Measurements from ENCODE around the gene CABP4.
"Not testable (repeated sequence)": the region's sequence is repeated elsewhere in the genome, so short reads cannot be mapped to it uniquely, and the experiment has no call there.

CABP4 gene

DNA sequence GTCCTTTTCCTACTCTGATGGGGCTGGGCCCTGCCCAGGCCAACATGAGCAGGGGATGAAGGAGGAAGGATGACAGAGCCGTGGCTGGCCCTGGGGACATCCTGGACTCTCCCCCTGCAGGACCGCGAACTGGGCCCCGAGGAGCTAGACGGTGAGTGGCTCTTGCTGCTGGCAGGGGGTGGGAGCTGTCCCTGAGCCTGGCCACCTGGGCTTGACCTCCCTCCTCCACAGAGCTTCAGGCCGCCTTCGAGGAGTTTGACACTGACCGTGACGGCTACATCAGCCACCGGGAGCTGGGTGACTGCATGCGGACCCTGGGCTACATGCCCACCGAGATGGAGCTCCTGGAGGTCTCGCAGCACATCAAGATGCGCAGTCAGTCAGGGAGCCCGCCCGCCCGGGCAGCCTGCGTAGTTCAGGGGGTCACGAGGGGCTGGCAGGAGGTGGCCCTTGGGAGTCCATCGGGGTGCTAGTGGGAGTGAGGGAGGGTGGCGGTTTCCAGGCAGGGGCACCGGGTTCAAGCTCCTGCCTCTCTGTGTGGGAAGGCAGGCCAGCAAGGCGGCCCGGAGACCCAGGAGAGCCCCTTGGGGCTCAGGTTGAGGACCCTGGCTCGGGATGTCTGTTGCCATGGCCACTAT lies 1.0 kb downstream of the CABP4 start:
- DNase-seq = no peak

DNA sequence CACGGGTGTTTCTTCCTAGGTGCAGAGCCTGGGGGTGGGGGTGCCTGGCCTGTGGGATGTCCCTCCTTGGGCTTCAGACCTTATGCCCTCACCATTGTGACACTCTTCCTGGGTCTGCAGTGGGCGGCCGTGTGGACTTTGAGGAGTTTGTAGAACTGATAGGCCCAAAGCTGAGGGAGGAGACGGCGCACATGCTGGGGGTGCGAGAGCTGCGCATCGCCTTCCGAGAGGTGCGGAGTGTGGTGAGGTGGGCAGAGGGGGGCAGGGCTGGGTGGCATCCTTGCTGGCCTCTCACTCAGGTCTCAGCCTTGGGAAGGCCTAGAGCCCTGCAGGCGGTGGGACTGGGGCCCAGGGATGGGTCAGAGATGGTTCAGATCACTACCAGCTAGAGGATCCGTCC lies 2.3 kb downstream of the CABP4 start:
- no peak for DNase-seq

DNA sequence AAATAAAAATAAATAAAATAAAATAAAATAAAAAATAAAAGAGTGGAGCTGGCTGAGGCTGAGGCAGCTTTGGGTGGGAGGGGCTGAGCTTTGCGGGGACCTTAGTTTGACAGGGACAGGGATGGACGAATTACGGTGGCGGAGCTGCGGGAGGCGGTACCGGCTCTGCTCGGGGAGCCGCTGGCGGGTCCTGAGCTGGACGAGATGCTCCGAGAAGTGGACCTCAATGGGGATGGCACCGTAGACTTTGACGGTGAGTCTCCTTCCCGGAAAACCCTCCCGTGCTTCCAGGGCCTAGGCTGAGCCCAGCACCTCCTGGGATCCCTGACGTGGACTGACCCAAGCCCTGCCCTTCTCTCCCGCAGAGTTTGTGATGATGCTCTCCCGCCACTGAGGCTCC lies 3.1 kb downstream of the CABP4 start:
- no peak for DNase-seq

GRCh38 chr11:67463186-67463585 lies 8.0 kb downstream of the CABP4 start:
- no peak for DNase-seq

DNA sequence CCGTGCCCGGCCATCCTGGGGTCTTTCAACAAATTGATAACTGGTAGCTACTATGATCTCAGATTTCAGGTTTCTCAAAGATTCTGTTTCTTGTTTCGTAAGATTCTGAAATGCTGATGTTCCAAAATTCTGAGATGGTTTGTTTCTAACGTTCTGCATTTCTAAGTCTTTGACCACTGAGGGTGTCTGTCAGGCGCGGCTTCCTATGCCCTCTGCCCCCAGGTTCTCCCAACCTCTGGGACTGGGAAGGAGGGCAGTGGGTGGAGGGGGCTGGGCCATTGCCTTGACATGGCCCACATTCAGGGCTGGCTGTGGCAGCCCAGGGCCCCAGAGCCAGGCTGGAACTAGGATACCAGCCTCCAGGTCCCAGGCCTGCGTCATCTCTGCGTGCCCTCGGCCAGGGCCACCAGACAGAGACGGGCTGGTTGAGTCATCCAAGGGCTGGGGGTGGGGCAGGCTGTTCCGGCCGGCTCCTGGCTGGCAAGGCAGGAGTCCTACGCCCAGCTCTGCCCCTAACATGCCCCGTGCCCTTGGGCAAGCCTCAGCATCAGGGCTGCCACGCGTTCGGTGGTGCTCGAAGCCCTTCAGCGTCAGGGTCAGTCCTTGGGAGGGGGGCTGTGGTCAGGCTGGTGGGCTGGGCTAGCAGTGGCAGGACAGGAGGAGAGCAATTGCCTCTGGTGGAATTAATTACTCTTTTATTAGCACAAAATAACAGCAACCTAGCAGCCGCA lies 8.7 kb downstream of the CABP4 start:
- DNase-seq = no peak

DNA sequence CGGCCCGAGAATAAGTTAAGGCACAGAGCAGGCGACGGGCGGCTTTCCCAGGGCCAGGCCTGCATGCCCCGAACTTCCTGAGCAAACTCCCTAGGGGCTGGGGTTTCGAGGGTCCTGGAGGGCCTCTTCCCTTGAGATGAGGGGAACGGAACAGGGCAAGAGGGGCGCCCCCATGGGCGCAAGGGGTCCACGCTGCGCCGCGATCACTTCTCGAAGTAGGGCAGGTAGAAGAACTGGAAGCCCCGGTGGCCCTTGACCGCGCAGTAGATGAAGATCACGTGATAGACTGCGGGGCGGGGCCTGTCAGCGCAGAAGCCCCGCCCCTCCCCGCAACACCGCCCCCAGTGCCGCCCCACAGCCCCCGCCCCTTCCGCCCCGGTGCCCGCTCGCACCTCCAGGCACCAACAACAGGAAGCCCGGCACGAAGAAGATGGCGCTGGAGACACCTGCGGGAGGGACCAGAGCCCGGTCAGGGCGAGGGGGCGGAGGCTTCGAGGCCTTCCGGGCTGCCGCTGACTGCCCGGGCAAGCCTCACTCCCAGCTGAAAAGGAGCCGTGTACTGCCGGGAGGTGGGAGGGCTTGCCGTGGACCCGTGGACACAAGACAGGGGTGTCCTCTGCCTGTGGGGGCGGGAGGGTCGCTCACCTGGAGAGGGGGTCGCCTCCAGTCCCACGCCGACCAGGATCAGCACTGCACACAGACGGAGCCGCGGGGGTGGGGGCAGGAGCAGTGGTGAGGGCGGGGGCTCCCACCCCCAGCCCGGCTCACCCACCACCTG lies 9.4 kb downstream of the CABP4 start:
- peak; percentile 74 for DNase-seq

- no peak for DNase-seq
These were observed 10.0 kb downstream of the CABP4 start for GRCh38 chr11:67465189-67465510.

DNA sequence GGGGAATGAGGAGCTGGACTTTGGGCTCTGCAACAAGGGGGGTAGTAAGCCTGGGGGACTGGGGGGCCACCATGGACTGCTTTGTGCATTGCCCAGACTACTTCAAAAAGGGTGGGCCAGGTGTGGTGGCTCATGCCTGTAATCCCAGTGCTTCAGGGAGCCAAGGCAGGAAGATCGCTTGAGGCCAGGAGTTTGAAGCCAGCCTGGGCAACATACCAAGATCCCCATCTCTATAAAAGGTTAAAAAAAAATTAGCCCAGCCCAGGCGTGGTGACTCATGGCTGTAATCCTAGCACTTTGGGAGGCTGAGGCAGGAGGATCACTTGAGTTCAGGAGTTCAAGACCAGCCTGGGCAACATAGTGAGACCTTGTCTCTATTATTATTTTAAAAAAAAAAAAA lies 10.4 kb downstream of the CABP4 start:
- DNase-seq = not testable (repeated sequence)

DNA sequence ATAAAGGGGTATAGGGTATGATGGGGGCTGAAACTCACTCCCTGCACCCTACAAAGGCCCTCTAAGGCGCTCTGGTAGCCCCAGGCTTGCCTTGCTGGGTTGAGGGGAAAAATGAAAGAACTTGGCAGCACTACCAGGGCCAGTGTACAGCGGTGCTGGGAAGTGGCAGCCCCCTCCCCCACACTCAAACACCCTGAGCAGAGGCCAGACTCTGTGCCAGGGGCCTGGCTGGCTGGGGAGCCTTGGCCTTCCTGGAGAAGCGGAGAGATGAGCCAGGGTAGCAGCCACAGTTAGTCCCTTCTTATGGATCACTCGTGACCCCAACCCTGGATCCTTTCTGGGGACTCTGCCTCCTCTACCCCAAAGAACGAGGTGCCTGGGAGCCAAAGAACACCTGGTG lies 11.2 kb downstream of the CABP4 start:
- no peak for DNase-seq

- DNase-seq = no peak
These were observed 12.0 kb downstream of the CABP4 start for GRCh38 chr11:67466962-67467771.

- DNase-seq = no peak
These were observed 12.9 kb downstream of the CABP4 start for GRCh38 chr11:67468056-67468455.

- no peak for DNase-seq
These were observed 13.3 kb downstream of the CABP4 start for GRCh38 chr11:67468456-67468758.

DNA sequence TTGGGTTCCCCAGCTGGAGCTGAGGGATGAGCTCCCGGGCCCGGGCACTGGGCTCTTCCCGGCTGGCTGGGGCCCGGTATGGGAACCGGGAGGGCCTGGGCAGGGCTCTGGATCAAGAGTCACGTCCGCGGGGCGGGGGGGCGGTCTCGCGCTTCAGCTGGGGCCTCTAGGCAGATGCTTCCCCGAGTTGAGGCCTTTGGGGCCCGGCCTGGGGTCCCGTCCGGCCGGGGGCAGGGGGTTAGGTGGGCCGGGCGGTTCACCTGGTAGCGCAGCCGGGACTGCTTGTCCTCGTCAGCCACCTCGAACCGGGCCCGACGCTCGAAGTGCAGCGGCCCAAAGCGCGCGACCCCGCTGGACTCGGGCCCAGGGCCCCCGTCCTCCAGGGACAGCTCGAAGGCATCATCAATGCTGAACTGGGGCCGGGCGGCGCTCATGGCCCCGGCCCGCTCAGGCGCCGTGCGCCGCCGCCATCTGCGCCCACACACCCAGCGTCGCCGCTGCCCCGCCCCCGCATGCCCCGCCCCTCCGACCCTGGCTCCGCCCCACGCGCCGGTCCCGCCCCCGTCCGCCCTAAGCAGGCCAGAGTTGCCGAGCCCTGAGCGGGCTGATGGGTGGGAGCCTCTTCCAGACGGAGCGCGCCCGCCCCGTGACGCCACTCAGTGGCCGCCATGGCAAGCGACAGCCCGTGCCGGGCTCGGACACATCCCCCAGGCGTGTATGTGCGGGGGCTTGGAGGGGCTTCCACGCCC lies 13.8 kb downstream of the CABP4 start, which contains the start of gene TMEM134:
Gene TMEM134 (minus strand): TSS at position 493 of the 749 bp plus-strand sequence. CDS start 59 bp downstream, at position 434.
- DNase-seq = peak; percentile 94

DNA sequence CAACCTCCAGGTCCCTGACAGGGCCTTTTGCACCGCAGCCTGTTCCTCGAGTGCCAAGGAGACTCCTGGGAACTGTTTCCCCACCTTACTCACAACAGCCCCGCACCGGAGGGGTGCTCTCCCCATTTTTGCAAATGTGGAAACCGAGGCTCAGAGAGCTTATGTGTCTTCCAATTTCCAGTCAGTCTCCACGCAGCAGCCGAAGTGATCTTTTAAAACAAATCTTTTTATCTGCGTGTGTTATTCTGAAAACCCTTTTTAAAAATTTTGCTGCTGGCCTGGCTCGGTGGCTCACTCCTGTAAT lies 14.3 kb downstream of the CABP4 start:
- DNase-seq = no peak

DNA sequence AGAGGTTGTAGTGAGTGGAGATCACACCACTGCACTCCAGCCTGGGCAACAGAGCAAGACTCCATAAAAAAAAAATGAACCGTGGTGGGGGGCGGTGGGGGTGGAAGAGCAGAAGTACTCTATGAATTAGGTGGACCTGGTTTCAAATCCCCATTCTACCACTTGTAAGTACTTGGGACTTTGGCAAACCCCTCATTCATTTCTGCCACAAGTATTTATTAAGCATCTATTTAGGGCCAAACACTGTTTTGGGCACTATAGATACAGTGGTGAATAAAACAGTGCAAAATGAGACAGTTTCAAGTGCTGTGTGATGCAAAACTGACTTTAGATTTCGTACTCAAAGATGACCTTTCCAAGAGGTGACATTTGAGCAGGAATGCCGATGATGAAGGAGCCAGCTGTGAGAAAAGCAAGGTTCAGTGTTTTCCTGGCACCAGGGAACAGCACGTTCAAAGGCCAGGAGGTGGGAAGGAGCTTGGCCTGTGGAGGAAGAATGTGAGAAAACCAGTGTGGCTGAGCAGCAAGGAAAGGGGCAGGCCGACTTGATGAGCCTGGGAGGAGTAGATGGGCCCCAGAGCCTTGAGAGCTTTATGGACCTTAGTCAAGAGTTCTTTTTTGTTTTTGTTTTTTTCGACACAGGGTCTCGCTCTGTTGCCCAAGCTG lies 15.3 kb downstream of the CABP4 start:
- DNase-seq = no peak

- no peak for DNase-seq
These were observed 17.7 kb downstream of the CABP4 start for GRCh38 chr11:67472882-67473281.

- not testable (repeated sequence) for DNase-seq
These were observed 21.5 kb downstream of the CABP4 start for GRCh38 chr11:67476692-67477091.

- DNase-seq = not testable (repeated sequence)
These were observed 22.3 kb downstream of the CABP4 start for GRCh38 chr11:67477344-67478050.

- DNase-seq = no peak
These were observed 27.2 kb downstream of the CABP4 start for GRCh38 chr11:67482275-67482826.

DNA sequence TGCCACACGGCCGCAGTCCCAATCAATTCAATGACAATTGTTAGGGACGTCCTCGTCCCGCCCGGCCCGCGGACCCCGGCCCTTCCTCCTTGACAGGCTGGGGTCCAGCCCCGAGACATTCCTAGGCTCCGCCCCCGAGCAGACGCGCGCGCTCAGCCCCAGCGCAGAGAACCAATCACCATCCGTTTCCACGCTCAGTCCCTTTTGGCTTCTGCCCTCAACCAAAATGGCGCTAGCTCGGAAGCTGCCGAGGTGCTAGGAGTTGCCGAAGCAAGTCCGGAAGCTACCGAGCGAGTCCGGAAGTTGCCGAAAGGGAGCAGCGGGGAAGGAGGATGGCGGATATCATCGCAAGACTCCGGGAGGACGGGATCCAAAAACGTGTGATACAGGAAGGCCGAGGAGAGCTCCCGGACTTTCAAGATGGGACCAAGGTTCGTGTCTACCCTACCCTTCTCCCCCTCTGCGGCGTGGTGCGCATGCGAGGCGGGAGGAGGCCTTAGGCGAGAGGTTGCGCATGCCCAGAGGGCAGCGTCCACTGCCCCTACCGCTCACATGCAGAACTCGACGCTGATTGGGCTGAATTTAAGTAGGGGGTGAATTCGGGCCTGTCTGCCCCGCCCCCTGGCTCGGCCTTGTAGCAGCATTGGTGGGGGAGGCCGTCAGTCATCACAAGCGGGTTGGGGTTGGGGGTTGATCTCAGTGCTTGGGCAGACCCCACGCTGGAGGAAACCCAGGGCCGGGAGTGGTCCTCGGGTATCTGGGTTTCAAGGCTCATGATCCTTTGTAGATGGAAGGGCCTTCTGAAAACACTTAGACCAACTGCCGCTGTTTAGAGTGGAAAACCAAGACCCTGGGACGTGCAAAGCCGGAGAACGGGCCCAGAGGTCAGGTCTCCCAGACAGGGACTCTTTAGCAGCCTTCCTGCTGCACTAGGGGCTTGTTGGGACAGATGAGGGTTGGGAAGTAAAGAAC lies 28.0 kb downstream of the CABP4 start, which contains the start of gene AIP:
Gene AIP (plus strand): TSS at position 200 of the 972 bp plus-strand sequence. CDS start 133 bp downstream, at position 333.
- peak; percentile 98 for DNase-seq

All from fibroblast of skin of scalp (primary cell).